BE2C (cell line): ENCODE data around the gene CTDP1.

Source experiments
- DNase-seq: peaks from one replicate; pipeline ENCODE4 v3.0.0-alpha.2; 2020
- H3K27me3 ChIP-seq: fragments of 250-450 bp; sonication (Bioruptor Pico); 2 replicates; pipeline ENCODE4 v1.5.1; 2020; ENCODE audit warnings: mild to moderate bottlenecking
- H3K36me3 ChIP-seq: fragments of 250-450 bp; sonication (Bioruptor Pico); 2 replicates; pipeline ENCODE4 v1.5.1; 2020; ENCODE audit warnings: mild to moderate bottlenecking
- H3K4me1 ChIP-seq: fragments of 250-450 bp; sonication (Bioruptor Pico); 2 replicates; pipeline ENCODE4 v1.5.1; 2020
- H3K4me3 ChIP-seq: 2 replicates; pipeline ENCODE4 v1.5.1; 2011; ENCODE audit warnings: low read depth, low read length
- H3K9me3 ChIP-seq: fragments of 250-450 bp; sonication (Bioruptor Pico); 2 replicates; pipeline ENCODE4 v1.5.1; 2020
- CTCF ChIP-seq: IDR thresholded peaks from 2 replicates; pipeline ENCODE4 v1.5.1; 2012; ENCODE audit warnings: mild to moderate bottlenecking, low read depth, low read length

Gene CTDP1

GRCh38 chr18:79763407-79763806 lies 83.8 kb downstream of the CTDP1 start:
- Histone ChIP-seq H3K9me3 (no peaks in the 10 kb centered on the region), H3K4me3 (no peak overlapping the region), H3K4me1 (no peaks in the 10 kb centered on the region), H3K36me3 (no peaks in the 10 kb centered on the region), H3K27me3 (no peaks in the 10 kb centered on the region)
- DNase-seq = no peak
- no peak for TF ChIP-seq CTCF

GRCh38 chr18:79764131-79764530 lies 84.5 kb downstream of the CTDP1 start:
- TF ChIP-seq CTCF = no peak
- no peaks in the 10 kb centered on the region for H3K9me3 ChIP-seq
- no peak for DNase-seq
- H3K4me3 ChIP-seq = no peak overlapping the region
- no peaks in the 10 kb centered on the region for H3K27me3 ChIP-seq
- H3K36me3 ChIP-seq = no peaks in the 10 kb centered on the region
- H3K4me1 ChIP-seq = no peaks in the 10 kb centered on the region

GRCh38 chr18:79765491-79766245 lies 86.1 kb downstream of the CTDP1 start:
- no peak for DNase-seq
- Histone ChIP-seq H3K36me3 (no peaks in the 10 kb centered on the region), H3K9me3 (no peaks in the 10 kb centered on the region), H3K4me3 (no peak overlapping the region), H3K4me1 (no peaks in the 10 kb centered on the region), H3K27me3 (no peaks in the 10 kb centered on the region)
- TF ChIP-seq CTCF = no peak

- no peaks in the 10 kb centered on the region for H3K4me1 ChIP-seq
- TF ChIP-seq CTCF = no peak
- H3K27me3 ChIP-seq = no peaks in the 10 kb centered on the region
- H3K4me3 ChIP-seq = no peak overlapping the region
- H3K36me3 ChIP-seq = no peaks in the 10 kb centered on the region
- DNase-seq = no peak
- H3K9me3 ChIP-seq = no peaks in the 10 kb centered on the region
These were observed 86.7 kb downstream of the CTDP1 start for GRCh38 chr18:79766308-79766707.

- no peaks in the 10 kb centered on the region for H3K36me3 ChIP-seq
- H3K9me3 ChIP-seq = no peaks in the 10 kb centered on the region
- no peaks in the 10 kb centered on the region for H3K4me1 ChIP-seq
- no peaks in the 10 kb centered on the region for H3K27me3 ChIP-seq
- H3K4me3 ChIP-seq = no peak overlapping the region
- DNase-seq = no peak
- no peak for TF ChIP-seq CTCF
These were observed 89.1 kb downstream of the CTDP1 start for GRCh38 chr18:79768745-79769144.

- Histone ChIP-seq H3K36me3 (no peaks in the 10 kb centered on the region), H3K9me3 (no peaks in the 10 kb centered on the region), H3K27me3 (no peaks in the 10 kb centered on the region), H3K4me3 (no peak overlapping the region), H3K4me1 (no peaks in the 10 kb centered on the region)
- no peak for DNase-seq
- no peak for TF ChIP-seq CTCF
These were observed 90.3 kb downstream of the CTDP1 start for GRCh38 chr18:79769698-79770500.
